SH-SY5Y (cell line): ENCODE results near the gene GRIFIN.

Experiments
- GATA2 ChIP-seq: IDR thresholded peaks from 2 replicates; pipeline ENCODE4 v1.6.1; 2011; ENCODE audit warnings: mild to moderate bottlenecking, low read depth, low read length
- GATA3 ChIP-seq: IDR thresholded peaks from 2 replicates; pipeline ENCODE4 v1.6.1; 2011; ENCODE audit warnings: low read depth, mild to moderate bottlenecking, low read length, moderate library complexity

GRCh38 chr7:2499181-2499580 is 23.0 kb upstream of the GRIFIN start:
- TF ChIP-seq GATA3 (no peak), GATA2 (no peak)
